GM19025 (cell line): ENCODE results near the gene TNFRSF4.
"Not testable (repeated sequence)": the region's sequence is repeated elsewhere in the genome, so short reads cannot be mapped to it uniquely, and the experiment has no call there.

ENCODE experiments used
- ATAC-seq: cut with Tn5 transposase; IDR thresholded peaks from one replicate; pipeline ENCODE4 v1.9.1; 2021; ENCODE audit warnings: mild to moderate bottlenecking, low read depth, moderate library complexity; ENCODE audit not compliant: unreplicated experiment

Gene TNFRSF4

GRCh38 chr1:1185101-1185765, 28.7 kb downstream of the TNFRSF4 start:
- ATAC-seq = no peak

DNA sequence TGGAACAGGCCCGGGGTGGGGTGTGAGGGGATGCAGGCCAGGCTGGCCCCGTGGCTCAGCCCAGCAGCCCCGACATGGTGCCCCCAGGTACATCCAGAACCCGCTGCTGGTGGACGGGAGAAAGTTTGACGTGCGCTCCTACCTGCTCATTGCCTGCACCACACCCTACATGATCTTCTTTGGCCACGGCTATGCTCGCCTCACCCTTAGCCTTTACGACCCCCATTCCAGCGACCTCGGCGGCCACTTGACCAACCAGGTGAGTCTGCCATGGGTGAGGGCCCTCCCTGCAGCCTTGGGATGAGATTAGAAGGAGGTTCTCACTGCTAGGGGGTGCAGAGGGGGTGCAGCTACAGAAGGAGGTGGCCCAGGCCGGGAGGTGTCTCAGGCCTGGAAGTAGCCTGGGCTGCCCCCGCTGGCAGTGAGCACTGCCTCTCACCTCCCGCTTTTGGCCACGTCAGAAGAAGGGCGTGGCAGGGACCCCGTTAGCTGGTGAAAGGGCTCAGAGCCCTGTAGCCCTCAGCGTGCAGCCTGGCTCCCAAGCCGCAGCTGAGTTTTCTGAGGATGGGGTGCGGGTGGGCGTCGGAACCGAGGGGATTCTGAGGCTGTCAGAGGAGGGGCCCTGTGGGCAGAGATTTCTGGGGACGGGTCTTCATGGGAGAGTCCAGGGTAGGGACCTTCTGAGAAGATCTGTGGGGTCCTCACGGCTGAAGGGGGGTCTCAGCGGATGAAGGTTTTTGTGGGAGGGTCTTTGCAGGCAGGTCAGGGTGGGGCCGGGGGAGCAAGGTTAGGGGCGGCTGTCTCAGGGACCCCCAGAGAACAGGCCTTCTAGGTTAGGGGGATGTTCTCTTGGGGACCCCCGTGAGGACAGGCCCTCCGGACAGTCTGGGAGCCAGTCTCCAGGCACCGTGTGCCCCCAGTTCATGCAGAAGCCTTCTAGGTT, 29.8 kb downstream of the TNFRSF4 start:
- no peak for ATAC-seq

- ATAC-seq = no peak
Observed at GRCh38 chr1:1183221-1183747, 30.7 kb downstream of the TNFRSF4 start.

DNA sequence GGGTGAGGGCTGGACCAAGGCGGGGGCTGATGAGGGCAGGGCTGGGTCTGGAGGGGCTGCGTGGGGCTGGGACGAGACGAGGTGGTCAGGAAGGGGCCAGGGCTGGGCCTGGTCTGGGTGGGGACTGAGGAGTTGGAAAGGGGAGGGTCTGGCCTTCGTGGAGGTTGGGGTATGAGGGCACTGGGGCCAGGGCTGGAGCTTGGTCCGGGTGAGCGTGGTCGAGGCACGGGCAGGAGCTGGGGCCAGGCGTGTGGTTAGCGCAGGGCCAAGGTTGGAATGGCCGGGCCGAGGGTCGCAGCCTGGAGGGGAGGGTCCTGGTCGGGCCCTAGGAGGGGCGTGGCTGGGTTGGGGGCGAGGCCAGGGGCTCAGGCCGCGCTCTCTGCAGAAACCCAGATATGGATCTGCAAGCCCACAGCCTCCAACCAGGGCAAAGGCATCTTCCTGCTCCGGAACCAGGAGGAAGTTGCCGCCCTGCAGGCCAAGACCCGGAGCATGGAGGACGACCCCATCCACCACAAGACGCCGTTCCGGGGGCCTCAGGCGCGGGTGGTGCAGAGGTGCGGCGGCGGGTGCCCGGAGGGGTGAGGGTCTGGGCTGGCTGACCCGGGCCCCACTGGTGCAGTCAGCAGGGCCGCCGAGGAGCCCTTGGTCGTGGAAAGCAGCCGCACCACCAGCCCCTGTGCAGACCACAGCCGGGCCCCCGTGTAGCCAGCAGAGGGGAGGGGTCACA, 31.3 kb downstream of the TNFRSF4 start:
- no peak for ATAC-seq

- no peak for ATAC-seq
Observed at GRCh38 chr1:1181938-1182410, 32.0 kb downstream of the TNFRSF4 start.

DNA sequence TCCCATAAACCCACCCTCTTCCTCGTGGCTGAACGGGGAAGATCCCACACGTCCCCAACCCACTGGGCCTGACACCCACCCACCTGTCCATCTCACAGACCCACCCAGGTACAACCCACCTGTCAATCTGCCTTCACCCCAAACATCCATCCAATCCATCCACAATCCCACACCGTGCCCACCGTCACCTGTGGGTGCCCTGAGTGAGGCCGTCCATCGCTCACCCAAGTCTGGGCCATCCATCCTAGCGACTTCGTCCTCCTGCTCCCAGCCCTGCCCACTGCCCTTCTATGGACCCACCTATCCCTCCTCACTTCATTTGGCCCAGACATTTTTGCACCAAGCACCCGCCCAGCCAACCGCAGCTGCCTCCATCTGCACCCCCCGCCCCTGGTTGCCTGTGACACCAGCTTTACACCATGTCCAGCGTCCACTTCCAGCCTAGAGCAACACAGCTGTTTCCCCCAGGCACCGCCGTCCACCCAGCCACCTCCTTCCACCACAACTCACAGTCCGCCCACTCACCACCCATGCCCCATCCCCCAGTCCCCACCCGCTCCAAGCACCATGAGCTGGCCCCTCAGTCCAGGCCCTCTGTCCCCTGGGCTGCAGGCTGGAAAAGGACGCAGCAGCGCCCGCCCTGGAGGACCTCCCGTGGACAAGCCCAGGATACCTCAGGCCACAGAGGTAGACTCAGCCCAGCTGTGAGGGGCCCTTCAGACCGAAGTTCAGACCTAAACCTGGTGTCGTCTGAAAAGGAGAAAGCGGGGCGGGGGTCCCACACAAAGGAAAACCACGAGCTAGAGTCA, 32.6 kb downstream of the TNFRSF4 start:
- ATAC-seq = no peak

DNA sequence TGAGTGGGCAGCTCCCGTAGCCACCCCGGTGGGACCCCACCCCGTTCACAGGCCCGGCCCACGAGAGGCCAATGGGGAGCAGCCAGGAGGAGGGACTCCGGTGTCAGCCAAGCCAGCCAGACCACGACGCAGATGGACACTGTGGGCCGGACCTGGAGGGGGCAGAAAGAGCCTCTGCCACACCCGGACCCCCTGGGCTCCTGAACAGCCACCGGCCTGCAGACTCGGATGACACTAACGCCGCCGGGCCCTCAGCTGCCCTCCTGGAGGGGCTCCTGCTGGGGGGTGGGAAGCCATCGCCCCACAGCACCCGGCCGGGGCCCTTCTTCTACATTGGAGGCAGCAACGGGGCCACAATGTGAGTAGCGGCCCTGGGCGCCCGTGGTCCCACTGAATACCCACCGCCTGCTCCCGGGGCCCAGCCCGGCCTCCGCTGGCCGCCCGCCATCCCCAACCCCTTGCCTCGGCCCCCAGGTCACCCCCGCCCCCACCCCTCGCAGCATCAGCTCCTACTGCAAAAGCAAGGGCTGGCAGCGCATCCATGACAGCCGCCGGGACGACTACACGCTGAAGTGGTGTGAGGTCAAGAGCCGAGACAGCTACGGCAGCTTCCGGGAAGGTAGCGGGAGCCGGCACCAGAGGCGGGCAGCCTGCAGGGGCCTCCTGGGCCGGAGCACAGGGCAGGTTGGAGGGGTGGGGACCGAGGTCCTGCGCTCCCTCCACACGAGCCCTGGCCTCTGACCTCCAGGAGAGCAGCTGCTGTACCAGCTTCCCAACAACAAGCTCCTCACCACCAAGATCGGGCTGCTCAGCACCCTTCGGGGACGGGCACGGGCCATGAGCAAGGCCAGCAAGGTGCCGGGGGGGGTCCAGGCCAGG, 33.7 kb downstream of the TNFRSF4 start:
- no peak for ATAC-seq

DNA sequence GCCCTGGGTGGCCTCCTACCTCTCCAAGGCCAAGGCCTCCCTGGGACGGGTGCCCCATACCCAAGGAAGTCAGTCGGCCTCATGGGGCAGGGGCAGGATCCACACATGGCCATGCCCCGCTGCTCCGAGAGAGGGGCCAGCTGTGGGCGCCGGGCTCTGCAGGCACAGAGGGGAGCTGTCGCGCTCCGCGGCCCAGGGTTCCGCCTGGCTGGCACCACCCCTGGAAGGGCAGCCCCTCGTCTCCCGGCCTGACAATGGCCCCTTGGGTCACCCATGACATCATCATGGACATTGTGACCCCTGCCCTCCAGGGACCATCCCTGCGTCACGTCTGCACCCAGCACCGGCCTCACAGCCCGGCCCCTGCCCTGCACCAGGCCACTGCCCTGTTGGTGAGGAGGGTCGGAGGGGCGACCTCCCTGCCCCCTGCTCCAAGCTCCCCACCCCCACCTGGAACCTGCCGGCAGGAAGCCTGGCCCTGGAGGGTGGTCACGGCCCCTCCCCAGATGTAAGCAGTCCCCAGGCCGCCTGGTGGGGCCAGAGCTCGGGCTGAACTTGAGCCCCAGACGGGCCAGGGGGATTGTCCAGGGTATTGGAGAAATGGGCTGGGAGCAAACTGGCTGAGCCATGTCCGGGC, 34.5 kb downstream of the TNFRSF4 start:
- no peak for ATAC-seq

GRCh38 chr1:1178794-1179331, 35.1 kb downstream of the TNFRSF4 start:
- ATAC-seq = no peak

- no peak for ATAC-seq
Observed at GRCh38 chr1:1177452-1178206, 36.3 kb downstream of the TNFRSF4 start.

DNA sequence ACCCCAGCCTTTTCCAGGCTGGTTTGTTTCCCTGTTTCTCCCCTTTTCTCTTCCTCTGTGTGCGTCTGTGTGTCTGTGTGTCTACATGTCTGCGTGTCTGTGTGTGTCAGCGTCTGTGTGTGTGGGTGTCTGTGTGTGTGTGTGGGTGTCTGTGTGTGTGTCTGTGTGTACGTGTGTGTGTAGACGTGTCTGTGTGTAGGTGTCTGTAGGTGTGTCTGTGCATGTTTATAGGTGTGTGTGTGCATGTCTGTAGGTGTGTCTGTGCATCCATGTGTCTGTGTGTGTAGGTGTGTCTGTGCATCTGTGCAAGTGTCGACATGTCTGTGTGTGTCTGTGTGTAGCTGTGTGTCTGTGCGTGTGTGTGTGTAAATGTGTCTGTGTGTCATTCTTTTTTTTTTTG, 37.0 kb downstream of the TNFRSF4 start:
- ATAC-seq = no peak

GRCh38 chr1:1176063-1176761, 37.7 kb downstream of the TNFRSF4 start:
- ATAC-seq = not testable (repeated sequence)

DNA sequence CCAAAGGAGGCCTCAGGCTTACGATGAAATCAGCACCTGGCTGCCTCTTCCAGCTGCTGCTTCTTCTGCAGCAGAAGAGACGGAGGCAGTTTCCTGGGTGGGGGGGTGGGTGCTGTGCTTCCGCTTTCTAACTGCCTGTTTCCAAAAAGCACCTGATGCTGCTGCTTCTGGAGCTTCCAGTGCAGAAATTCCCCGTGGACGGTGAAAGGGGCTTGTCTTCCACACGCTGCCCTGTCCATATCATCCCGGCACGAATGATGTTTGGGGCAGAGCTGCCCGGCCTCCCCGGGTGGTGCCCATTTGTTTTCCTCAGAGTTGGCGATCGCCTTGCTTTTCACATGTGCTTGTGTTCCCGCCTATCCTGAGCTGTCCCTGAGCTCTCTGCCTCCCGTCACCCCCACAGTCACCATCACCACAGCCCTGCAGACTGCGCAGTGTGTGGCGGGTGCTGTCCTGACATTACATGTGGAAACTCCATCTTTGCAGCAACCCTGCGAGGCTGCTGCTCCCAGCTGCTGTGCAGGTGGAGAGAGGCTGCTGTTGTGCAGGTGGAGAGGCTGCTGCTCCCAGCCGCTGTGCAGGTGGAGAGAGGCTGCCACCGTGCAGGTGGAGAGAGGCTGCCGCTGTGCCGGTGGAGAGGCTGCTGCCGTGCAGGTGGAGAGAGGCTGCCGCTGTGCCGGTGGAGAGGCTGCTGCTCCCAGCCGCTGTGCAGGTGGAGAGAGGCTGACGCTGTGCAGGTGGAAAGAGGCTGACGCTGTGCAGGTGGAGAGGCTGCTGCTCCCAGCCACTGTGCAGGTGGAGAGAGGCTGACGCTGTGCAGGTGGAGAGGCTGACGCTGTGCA, 38.5 kb downstream of the TNFRSF4 start:
- no peak for ATAC-seq

DNA sequence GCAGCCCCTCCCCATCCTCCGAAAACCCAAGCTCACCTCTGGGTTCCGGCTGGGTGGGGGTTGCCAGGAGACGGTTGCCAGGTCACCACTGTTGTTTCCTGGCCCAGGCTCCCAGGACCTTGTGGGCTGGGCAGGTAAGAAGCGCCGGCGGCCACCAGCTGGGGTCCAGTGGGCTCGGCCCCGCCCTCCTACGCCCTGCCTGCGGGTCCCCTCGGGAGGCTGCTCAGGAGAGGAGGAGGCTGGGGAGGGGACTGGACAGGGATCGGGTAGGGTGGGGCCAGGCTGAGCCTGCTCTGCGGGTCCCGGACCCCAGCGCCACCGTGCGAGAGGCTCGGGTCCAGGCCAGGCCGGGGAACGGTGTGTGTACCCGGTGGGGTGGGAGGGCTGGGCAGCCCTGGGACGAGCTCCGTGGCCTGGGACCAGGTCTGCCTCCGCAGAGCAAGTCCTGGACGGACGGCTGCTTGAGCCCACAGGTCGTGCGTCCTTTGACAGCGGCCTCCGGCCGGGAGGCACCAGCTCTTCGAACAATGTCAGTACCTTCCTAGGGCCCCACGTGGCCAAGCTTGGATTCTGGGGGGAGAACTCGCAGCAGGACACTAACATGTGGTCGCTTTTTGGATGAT, 40.0 kb downstream of the TNFRSF4 start, which contains the start of gene TTLL10:
Gene TTLL10 (plus strand): TSS at position 88 of the 623 bp plus-strand sequence. CDS start 5,336 bp downstream, outside the sequence.
- no peak for ATAC-seq

GRCh38 chr1:1173061-1173792, 40.7 kb downstream of the TNFRSF4 start:
- ATAC-seq = no peak
